HG03135 (cell line): Measurements from ENCODE around the gene RAD51B.
A peak's percentile ranks its signal among the peaks of the same experiment; 100 is the strongest.

Source experiments
- ATAC-seq: cut with Tn5 transposase; IDR thresholded peaks from one replicate; pipeline ENCODE4 v1.9.1; 2021; ENCODE audit warnings: mild to moderate bottlenecking, moderate library complexity; ENCODE audit not compliant: unreplicated experiment

RAD51B gene

GRCh38 chr14:68262567-68262966 lies 443.0 kb downstream of the RAD51B start:
- no peak for ATAC-seq

- ATAC-seq = no peak
These were observed 444.1 kb downstream of the RAD51B start for GRCh38 chr14:68263563-68264259.

GRCh38 chr14:68264260-68264569 lies 444.6 kb downstream of the RAD51B start:
- ATAC-seq = no peak

GRCh38 chr14:68266998-68267397 lies 447.4 kb downstream of the RAD51B start:
- no peak for ATAC-seq

- peak; percentile 68 for ATAC-seq
These were observed 448.6 kb downstream of the RAD51B start for GRCh38 chr14:68268197-68268596.

- no peak for ATAC-seq
These were observed 449.1 kb downstream of the RAD51B start for GRCh38 chr14:68268719-68269118.

DNA sequence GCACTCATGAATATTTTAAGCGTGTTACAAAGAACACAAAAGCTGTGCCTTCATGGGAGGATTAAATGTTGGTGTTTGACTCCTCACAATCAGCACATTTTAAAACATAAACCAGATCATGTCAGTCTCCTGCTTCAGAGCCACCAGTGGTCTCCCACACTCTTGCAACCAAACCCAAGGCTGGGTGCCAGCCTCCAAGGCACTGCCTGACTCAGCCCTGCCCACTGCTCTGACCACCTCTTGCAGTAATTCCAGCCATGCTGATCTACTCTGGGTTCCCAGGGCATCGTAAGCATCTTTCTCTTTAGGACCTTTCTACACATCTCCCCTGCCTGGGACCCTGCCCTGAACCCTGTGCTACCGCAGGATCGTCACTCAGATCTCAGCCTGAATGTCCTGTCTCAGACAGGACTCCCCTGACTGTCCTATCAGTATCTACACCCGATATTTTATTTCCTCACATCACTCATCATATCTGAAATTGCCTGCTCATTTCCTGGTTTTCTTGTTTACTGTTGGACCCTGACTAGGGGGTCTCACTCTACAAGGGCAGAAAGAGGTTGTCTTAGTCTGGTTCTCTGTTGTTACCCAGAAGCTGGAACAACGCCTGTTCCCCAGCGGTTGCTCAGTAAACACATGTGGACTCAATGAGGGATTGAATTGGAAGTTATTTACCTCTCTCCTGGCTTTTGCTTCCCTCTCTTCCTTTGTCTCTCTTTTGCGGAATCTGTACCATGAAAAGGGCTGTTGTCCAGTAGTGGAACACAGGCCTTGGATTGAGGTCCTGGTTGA lies 449.8 kb downstream of the RAD51B start:
- ATAC-seq = no peak

- no peak for ATAC-seq
These were observed 450.8 kb downstream of the RAD51B start for GRCh38 chr14:68270342-68270741.

GRCh38 chr14:68271913-68272391 lies 452.4 kb downstream of the RAD51B start:
- ATAC-seq = no peak

GRCh38 chr14:68273413-68273812 lies 453.8 kb downstream of the RAD51B start:
- ATAC-seq = no peak

- ATAC-seq = no peak
These were observed 455.1 kb downstream of the RAD51B start for GRCh38 chr14:68274725-68275124.

DNA sequence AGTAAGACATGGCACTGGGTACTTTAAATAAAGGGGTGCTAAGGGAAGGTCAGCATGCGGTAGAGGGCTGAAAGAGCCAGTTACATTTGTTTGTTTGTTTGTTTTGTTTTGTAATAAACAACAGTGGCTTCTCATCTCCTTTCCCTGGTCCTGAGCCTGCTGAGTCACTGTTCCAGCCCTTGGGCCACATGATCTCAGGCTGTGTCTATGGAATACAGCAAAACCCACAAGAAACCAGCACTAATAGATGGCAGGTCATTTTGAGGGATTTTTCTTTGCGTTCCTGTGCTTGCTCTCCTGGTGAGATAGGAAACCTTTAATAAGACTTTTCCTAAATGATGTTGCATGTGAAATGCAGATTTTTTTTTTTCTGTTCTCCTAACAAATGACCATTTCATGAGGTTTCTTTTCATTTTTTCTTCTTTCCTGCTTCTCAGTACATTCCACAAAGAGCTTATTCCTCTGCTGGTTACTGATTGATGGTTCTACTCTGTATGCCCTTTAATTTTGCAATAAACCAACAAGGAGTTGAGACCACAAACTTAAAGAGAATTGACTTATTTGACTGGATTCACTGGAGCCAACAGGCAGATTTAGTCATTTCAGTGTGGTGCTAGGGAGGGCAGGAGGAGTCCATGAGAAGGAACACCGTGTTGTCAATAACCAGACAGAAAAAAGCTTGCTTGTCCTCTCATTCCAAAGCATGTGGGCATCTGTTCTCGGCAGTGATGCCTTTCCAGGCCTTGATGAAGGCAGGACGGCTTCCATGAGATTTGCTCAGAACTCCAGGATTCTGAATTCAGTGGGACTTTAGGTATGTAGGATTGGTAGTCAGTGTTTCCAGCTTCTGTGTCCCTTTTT lies 459.2 kb downstream of the RAD51B start:
- ATAC-seq = no peak

- no peak for ATAC-seq
These were observed 459.8 kb downstream of the RAD51B start for GRCh38 chr14:68279437-68279720.

DNA sequence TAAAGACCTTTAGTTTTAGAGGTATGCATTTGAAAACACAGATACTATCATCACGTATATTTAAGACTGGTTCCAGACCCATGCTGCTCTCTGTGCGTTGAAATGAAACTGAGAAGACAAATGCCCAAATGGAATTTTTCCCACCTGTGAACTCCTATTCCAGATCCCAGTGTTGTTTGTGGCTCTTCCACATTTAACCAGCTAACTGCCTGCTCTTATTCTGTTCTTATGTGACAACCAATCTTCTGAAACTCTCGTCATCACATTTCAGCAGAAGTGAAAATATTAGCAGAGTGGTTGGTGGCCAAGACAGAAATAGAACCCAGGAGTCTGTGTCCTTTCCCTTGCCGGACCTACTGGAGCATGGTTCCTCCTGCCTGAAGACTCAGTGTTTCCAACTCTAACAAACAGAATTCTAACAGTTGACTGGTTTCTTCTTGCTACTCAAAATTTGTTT lies 460.2 kb downstream of the RAD51B start:
- ATAC-seq = peak; percentile 45

- no peak for ATAC-seq
These were observed 461.9 kb downstream of the RAD51B start for GRCh38 chr14:68281497-68281896.

- peak; percentile 34 for ATAC-seq
These were observed 463.1 kb downstream of the RAD51B start for GRCh38 chr14:68282479-68283377.

- ATAC-seq = peak; percentile 44
These were observed 464.0 kb downstream of the RAD51B start for GRCh38 chr14:68283378-68284123.

DNA sequence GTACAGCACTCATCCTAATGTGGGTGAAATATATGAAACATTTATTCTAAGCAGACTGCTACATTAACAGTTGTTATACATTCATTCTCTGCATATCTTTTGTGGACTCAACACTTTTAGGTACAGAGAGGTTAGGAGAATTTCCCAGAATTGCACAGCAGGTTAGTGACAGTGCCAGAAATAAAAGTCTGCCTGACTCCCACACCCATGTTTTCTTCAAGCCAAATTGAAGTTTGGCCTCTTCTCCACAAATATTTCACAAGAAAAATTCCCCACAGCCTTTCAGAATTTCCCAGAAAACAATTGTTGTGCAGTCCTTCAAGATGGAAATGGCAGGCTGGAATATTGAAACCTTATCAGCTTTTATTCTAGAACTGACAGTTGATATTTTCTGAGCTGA lies 464.8 kb downstream of the RAD51B start:
- ATAC-seq = no peak

DNA sequence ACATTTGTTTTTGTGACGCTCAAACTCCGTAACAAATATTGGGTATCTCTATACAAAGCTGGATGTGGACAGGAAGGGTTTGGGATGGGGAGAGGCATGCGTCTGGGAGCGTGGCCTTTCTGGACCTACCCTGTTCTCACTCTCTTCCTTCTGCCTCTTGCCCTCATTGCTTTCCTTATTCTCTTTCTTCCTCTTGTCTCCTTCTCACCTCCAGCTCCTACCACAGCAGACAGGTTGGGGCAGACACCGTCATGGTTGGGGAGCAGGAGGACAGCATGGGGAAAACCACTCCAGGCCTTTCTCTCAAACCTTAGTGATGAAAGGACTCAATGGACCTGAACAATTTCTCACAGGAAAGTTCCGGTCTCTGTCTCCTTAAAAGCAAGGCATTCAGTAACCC lies 465.3 kb downstream of the RAD51B start:
- no peak for ATAC-seq
